ENCODE data around the gene PROX1.

The PROX1 gene

GRCh38 chr1:214022229-214022791, 34.5 kb downstream of the PROX1 start:
- no peak for DNase-seq (ENCODE audit: low read depth)

GRCh38 chr1:214022810-214023425, 35.1 kb downstream of the PROX1 start:
- no peak for DNase-seq (ENCODE audit: low read depth)

- DNase-seq (ENCODE audit: low read depth): no peak
Observed at GRCh38 chr1:214026985-214027384, 39.2 kb downstream of the PROX1 start.

GRCh38 chr1:214027498-214027897, 39.7 kb downstream of the PROX1 start:
- no peak for DNase-seq (ENCODE audit: low read depth)

GRCh38 chr1:214028095-214028494, 40.3 kb downstream of the PROX1 start:
- DNase-seq (ENCODE audit: low read depth): no peak

- no peak for DNase-seq (ENCODE audit: low read depth)
Observed at GRCh38 chr1:214028649-214029406, 41.1 kb downstream of the PROX1 start.

- DNase-seq (ENCODE audit: low read depth): no peak
Observed at GRCh38 chr1:214029796-214030195, 42.0 kb downstream of the PROX1 start.

GRCh38 chr1:214031267-214031650, 43.5 kb downstream of the PROX1 start:
- DNase-seq (ENCODE audit: low read depth): no peak

- DNase-seq (ENCODE audit: low read depth): no peak
Observed at GRCh38 chr1:214037468-214037867, 49.7 kb downstream of the PROX1 start.

- DNase-seq (ENCODE audit: low read depth): no peak
Observed at GRCh38 chr1:214039394-214040018, 51.7 kb downstream of the PROX1 start.

- no peak for DNase-seq (ENCODE audit: low read depth)
Observed at GRCh38 chr1:214043167-214043566, 55.4 kb downstream of the PROX1 start.

GRCh38 chr1:214044438-214045214, 56.9 kb downstream of the PROX1 start:
- DNase-seq (ENCODE audit: low read depth): no peak

GRCh38 chr1:214050513-214051401, 63.0 kb downstream of the PROX1 start:
- no peak for DNase-seq (ENCODE audit: low read depth)

- no peak for DNase-seq (ENCODE audit: low read depth)
Observed at GRCh38 chr1:214051786-214052185, 64.0 kb downstream of the PROX1 start.

- no peak for DNase-seq (ENCODE audit: low read depth)
Observed at GRCh38 chr1:214058076-214058475, 70.3 kb downstream of the PROX1 start.

GRCh38 chr1:214066190-214066589, 78.4 kb downstream of the PROX1 start:
- DNase-seq (ENCODE audit: low read depth): no peak

GRCh38 chr1:214066936-214067335, 79.2 kb downstream of the PROX1 start:
- DNase-seq (ENCODE audit: low read depth): no peak

GRCh38 chr1:214067397-214067796, 79.6 kb downstream of the PROX1 start:
- no peak for DNase-seq (ENCODE audit: low read depth)

GRCh38 chr1:214067853-214068703, 80.3 kb downstream of the PROX1 start:
- no peak for DNase-seq (ENCODE audit: low read depth)

- DNase-seq (ENCODE audit: low read depth): no peak
Observed at GRCh38 chr1:214068979-214069378, 81.2 kb downstream of the PROX1 start.
